Panc1 (cell line): Measurements from ENCODE around the gene MLPH.

Source experiments
- POLR2AphosphoS5 ChIP-seq: IDR thresholded peaks from 2 replicates; pipeline ENCODE4 v1.6.1; 2012; ENCODE audit warnings: mild to moderate bottlenecking, low read depth, low read length, moderate library complexity
- REST ChIP-seq, 2 experiments: IDR thresholded peaks; 2 replicates each; pipeline ENCODE4 v1.6.1; 2011 to 2012; ENCODE audit warnings: low read depth in 2 of 2, control low read depth in 1 of 2, low read length in 1 of 2, mild to moderate bottlenecking in 1 of 2, moderate library complexity in 1 of 2; ENCODE audit not compliant: insufficient read depth in 1 of 2
- TF ChIP-seq, protein P1 (sequence below): fragments of 450-650 bp; IDR thresholded peaks from 2 replicates; pipeline ENCODE4 v1.5.1; 2017; ENCODE audit warnings: mild to moderate bottlenecking

DNA sequence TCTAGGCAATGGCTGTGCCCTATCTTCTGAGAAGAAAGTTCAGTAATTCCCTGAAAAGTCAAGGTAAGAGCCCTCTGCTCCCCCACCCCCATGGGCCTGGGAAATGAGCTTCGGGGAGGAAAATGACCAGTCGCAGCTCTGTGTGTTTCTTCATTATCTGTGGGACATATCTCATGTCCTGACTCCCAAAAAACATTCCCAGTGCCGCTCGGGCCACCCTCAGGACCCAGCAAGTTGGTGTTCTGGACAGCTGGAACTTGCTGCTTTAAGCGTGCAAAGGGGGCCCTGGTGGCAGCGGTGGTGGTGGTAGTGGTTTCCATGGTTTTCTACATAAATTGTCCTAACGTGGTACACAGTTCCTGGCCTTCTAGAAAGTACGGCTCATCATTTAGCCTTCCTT lies 62.2 kb downstream of the MLPH start:
- no peak for TF ChIP-seq POLR2AphosphoS5
- TF ChIP-seq, protein P1, sequence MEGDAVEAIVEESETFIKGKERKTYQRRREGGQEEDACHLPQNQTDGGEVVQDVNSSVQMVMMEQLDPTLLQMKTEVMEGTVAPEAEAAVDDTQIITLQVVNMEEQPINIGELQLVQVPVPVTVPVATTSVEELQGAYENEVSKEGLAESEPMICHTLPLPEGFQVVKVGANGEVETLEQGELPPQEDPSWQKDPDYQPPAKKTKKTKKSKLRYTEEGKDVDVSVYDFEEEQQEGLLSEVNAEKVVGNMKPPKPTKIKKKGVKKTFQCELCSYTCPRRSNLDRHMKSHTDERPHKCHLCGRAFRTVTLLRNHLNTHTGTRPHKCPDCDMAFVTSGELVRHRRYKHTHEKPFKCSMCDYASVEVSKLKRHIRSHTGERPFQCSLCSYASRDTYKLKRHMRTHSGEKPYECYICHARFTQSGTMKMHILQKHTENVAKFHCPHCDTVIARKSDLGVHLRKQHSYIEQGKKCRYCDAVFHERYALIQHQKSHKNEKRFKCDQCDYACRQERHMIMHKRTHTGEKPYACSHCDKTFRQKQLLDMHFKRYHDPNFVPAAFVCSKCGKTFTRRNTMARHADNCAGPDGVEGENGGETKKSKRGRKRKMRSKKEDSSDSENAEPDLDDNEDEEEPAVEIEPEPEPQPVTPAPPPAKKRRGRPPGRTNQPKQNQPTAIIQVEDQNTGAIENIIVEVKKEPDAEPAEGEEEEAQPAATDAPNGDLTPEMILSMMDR, result no peak
- TF ChIP-seq REST (IDR thresholded peaks at IDR 0.05; ENCODE audit: insufficient read depth in 1 of 2, low read depth in 2 of 2, low read length in 1 of 2), result no peak
